ENCODE results near the gene PRKCA.
"Not testable (repeated sequence)": the region's sequence is repeated elsewhere in the genome, so short reads cannot be mapped to it uniquely, and the experiment has no call there.

PRKCA gene

DNA sequence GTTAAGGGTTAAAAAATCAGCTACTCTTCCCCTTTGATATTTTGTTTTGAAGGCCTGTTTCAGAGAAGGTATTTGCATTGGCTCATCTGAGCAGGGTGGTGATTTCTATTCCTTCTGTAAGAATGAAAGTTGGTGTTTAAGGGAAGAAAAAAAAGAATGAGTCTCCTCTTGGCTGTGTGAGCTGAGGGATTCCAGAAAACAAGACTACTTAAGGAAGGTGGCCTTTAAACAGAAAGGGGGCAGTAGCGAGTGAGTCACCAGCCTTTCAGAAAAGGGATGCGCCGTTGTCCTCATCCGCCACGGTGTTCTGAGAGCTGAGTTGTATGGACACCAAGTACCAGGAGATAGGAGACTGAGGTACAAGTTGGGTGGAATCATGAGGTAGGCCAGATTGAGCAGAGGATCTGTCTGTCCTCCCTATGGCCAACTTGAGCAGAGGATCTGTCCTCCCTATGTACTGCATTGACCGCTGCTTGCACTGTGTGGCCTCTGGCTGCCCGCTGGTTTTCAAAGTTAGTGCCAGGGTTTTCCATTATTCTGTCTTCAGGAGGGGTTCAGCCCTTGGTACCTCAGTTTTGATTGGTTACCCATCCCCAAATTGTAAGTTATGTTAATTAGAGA, 8.2 kb downstream of the PRKCA start:
- TF ChIP-seq, protein P1, sequence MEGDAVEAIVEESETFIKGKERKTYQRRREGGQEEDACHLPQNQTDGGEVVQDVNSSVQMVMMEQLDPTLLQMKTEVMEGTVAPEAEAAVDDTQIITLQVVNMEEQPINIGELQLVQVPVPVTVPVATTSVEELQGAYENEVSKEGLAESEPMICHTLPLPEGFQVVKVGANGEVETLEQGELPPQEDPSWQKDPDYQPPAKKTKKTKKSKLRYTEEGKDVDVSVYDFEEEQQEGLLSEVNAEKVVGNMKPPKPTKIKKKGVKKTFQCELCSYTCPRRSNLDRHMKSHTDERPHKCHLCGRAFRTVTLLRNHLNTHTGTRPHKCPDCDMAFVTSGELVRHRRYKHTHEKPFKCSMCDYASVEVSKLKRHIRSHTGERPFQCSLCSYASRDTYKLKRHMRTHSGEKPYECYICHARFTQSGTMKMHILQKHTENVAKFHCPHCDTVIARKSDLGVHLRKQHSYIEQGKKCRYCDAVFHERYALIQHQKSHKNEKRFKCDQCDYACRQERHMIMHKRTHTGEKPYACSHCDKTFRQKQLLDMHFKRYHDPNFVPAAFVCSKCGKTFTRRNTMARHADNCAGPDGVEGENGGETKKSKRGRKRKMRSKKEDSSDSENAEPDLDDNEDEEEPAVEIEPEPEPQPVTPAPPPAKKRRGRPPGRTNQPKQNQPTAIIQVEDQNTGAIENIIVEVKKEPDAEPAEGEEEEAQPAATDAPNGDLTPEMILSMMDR (IDR thresholded peaks at IDR 0.05; ENCODE audit: low read depth, low read length) = no peak
- no peak for DNase-seq (ENCODE audit: extremely low read depth, low read depth)

DNA sequence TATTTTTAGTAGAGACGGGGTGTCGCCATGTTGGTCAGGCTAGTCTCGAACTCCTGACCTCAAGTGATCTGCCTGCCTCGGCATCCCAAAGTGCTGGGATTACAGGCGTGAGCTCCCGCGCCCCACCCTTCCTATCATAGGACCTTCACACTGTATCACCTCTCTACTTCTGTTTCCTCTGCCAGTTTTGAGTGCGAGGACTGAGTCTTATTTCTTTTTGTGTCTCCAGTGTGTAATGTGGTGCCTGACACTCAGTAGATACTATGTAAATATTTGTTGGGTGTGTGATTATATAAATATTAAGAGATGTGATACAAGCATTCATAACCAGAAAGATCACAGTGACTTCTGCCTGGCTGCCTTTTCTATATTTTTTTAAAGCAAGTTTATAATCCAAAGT, 10.5 kb downstream of the PRKCA start:
- no peak for DNase-seq (ENCODE audit: extremely low read depth, low read depth)
- TF ChIP-seq, protein P1 (IDR thresholded peaks at IDR 0.05; ENCODE audit: low read depth, low read length) = no peak

DNA sequence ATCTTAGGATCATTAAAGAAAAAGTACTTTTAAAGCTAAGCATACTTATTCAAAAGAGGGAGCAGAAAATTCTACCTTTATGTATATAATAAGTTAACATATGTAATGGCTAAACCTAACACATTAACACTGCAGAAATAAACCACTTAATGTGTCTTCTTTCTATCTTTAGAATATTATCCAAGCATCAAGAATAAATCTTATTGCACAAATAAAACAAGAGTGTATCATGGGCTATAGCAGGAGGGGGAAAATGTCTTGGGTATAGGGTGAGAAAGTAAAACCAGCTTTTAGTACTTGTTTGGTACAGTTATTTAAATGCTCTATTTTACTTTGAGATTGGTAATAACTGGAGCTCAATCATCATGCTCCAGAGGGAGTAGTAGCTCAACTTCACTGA, 10.9 kb downstream of the PRKCA start:
- no peak for DNase-seq (ENCODE audit: extremely low read depth, low read depth)
- TF ChIP-seq, protein P1 (IDR thresholded peaks at IDR 0.05; ENCODE audit: low read depth, low read length) = no peak

DNA sequence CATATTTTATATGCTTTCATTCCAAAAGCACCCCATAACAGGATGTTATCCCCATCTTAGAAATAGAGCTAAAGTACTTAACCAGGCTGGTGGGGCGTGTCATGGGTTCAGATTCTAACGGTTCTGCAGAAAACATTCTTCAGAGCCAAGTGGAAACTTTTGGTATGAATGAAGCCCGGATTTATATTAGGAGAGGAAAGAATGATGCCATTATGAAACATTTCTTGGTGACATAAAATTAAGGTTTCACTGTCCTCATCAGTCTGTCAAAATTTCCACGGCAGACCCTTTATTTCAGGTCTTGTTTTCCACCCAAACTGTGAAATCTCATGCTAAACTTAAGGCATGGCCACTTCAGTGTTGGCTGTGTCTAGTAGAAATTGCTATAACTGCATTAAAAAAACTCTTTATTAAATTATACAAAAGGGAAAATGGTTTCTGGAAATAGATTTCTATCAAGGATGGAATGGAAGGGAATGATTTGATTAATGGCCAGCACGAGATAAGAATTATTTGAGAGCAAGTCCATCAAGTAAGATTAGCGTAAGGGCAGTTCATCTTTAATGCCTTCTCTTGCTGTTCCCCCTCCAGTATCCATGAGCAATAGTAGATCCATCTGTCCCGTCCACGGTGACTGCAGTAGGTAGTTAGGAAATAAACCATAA, 11.7 kb downstream of the PRKCA start:
- DNase-seq (ENCODE audit: extremely low read depth, low read depth) = no peak
- TF ChIP-seq, protein P1 (IDR thresholded peaks at IDR 0.05; ENCODE audit: low read depth, low read length) = no peak

DNA sequence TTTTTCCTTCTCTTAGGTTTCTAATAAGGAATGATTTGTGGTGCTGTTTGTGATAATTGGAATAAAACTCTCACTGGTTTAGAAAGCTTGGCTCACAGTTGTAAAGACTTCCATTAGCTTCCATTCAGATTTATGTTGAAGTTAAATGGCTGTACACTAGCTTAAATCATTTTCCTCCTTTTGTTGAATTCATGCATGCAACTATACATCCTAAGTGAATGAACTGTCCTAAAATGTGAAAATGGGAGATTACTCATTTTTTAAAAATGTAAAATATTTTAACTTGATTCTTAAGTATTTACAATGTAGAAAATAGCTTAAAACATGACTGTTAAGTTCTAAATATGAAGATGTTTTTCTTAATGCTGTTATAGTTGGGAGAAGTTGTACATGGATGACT, 15.2 kb downstream of the PRKCA start:
- no peak for DNase-seq (ENCODE audit: extremely low read depth, low read depth)
- TF ChIP-seq, protein P1 (IDR thresholded peaks at IDR 0.05; ENCODE audit: low read depth, low read length) = no peak

DNA sequence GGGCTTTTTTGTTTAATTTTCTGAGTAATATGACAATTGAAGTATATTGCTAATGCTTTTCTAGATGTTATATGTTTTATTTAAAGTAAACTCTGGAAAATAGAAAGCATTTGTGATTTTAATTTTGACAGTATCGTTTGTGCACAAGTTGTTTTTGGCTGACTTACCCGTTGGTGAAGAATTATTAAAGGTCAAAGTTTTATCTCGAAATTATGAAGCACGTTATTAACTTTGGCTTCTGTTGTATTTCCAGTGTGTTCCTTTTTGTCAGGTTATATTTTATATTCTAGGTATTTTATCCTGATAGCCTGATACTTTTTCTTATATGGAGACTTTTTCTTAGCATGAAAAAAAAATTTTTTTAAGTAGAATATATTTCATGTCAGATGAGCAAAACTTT, 16.8 kb downstream of the PRKCA start:
- DNase-seq (ENCODE audit: extremely low read depth, low read depth) = no peak
- TF ChIP-seq, protein P1 (IDR thresholded peaks at IDR 0.05; ENCODE audit: low read depth, low read length) = no peak

DNA sequence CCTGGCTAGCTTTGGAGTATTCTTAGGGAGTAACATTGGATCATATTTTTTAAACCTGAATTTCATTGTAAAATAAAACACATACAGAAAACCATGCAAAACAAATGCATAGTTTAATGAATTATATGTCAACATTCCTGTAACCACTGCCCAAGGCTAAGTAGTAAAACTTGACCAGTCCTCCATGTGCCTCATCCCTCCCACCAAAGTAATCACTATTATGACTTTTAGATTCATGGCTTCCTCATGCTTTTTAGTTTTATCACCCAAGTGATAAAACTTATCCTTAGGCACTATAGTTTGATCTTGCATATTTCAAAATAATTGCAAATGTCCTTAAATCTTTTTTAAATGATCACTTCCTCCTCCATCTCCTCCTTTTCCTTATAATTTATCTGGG, 20.4 kb downstream of the PRKCA start:
- DNase-seq (ENCODE audit: extremely low read depth, low read depth) = no peak
- TF ChIP-seq, protein P1 (IDR thresholded peaks at IDR 0.05; ENCODE audit: low read depth, low read length) = no peak

DNA sequence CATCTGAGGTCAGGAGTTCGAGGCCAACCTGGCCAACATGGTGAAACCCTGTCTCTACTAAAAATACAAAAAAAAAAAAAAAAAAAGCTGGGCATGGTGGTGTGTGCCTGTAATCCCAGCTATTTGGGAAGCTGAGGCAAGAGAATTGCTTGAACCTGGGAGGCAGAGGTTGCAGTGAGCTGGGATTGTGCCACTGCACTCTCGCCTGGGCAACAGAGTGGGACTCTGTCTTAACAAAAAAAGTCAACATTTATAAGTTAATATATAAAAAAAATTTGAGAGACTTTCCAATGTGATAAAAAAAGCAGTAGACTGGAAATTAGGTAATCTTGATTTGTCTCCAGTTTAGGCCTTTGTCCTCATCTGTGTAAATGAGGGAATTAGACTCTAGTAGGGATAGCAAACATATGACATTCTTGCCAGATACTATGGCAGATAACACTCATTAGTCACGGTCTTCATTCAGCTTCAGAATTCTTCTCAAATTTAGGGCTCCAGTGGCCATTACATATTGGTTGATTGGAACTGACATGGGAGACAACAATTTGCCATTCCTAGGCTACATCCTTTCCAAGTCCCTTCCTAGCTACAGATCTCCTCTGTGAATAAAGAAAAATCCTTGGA, 22.1 kb downstream of the PRKCA start:
- not testable (repeated sequence) for DNase-seq (ENCODE audit: extremely low read depth, low read depth)

Data from AG09319 (cell line).